ENCODE results near the gene ADGRA1.

DNA sequence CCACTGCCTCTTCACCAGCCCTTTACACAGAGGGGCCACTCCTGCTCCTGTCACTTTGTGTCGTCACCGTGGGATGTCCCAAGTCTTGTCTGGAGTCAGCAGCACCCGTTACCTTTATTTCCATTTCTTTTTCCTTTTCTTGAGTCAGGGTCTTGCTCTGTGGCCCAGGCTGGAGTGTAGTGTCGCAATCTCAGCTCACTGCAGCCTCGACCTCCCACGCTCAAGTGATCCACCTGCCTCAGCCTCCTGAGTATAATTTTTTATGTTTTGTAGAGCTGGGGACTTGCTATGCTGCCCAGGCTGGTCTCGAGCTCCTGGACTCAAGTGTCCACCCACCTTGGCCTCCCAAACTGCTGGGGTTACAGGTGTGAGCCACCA lies 28.6 kb upstream of the ADGRA1 start:
- TF ChIP-seq POLR2AphosphoS5 (IDR thresholded peaks at IDR 0.05) (no peak), POLR2A (IDR thresholded peaks at IDR 0.05) (no peak)

All from sigmoid colon (tissue), 4 donors.